Colonic mucosa (tissue), 4 donors: Measurements from ENCODE around the gene CDH15. TPM values are rescaled to one million over a fixed set of nuclear protein-coding genes. Genes with fewer than 3 reads are reported as not detected.

Source experiments
- DNase-seq: peaks from one replicate; pipeline ENCODE4 v3.0.0-alpha.2; 2020
- H3K27ac ChIP-seq: fragments of 200-600 bp; one replicate; pipeline ENCODE4 v1.8.0; 2021
- H3K27me3 ChIP-seq: fragments of 200-600 bp; one replicate; pipeline ENCODE4 v1.8.0; 2021
- H3K36me3 ChIP-seq: fragments of 200-600 bp; one replicate; pipeline ENCODE4 v1.8.0; 2021
- H3K4me1 ChIP-seq: fragments of 200-600 bp; one replicate; pipeline ENCODE4 v1.8.0; 2021; ENCODE audit warnings: mild to moderate bottlenecking
- H3K4me3 ChIP-seq: fragments of 200-600 bp; one replicate; pipeline ENCODE4 v1.8.0; 2021
- H3K9ac ChIP-seq, 2 donors: one replicate each; pipeline ENCODE4 v1.7.0; 2013; ENCODE audit warnings: control low read depth in 2 of 2, low read depth in 2 of 2, low read length in 2 of 2
- H3K9me3 ChIP-seq: fragments of 200-600 bp; one replicate; pipeline ENCODE4 v1.8.0; 2021
- intact Hi-C: fragments of 100-400 bp; cut with DNase I; formaldehyde crosslinking; loops from one replicate; pipeline ENCODE4 v1.14.1; 2022
- total RNA-seq, 2 donors: library from RNA; stranded (reverse); fragmentation: NEBNext Ultra II Directional in 1 of 2; extraction: Animal tissue kit (Norgen Biotek cat#: 25700) in 1 of 2; gene quantifications; one replicate each; pipeline ENCODE4 v1.2.1, GENCODE V29; 2021
- TF ChIP-seq, protein P1 (sequence below): fragments of 200-600 bp; IDR thresholded peaks from one replicate; pipeline ENCODE4 v1.8.0; 2022; ENCODE audit warnings: antibody characterized with exemption, mild to moderate bottlenecking
- donor health status: healthy.
- donor health status: DM: no; HTN: no; CAD: no.
- donor health status: DM: no; HTN: no; CAD: no.

The CDH15 gene
- total RNA-seq, 2 donors from 2014 or later: not detected

- H3K27ac ChIP-seq: no peak overlapping the region
- H3K4me3 ChIP-seq: no peak overlapping the region
- no peaks in the 10 kb centered on the region for H3K27me3 ChIP-seq
- TF ChIP-seq, protein P1, sequence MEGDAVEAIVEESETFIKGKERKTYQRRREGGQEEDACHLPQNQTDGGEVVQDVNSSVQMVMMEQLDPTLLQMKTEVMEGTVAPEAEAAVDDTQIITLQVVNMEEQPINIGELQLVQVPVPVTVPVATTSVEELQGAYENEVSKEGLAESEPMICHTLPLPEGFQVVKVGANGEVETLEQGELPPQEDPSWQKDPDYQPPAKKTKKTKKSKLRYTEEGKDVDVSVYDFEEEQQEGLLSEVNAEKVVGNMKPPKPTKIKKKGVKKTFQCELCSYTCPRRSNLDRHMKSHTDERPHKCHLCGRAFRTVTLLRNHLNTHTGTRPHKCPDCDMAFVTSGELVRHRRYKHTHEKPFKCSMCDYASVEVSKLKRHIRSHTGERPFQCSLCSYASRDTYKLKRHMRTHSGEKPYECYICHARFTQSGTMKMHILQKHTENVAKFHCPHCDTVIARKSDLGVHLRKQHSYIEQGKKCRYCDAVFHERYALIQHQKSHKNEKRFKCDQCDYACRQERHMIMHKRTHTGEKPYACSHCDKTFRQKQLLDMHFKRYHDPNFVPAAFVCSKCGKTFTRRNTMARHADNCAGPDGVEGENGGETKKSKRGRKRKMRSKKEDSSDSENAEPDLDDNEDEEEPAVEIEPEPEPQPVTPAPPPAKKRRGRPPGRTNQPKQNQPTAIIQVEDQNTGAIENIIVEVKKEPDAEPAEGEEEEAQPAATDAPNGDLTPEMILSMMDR: no peak
- H3K36me3 ChIP-seq: peaks cover 10% of the 10 kb centered on the region
- H3K4me1 ChIP-seq: no peaks in the 10 kb centered on the region
- H3K9me3 ChIP-seq: no peaks in the 10 kb centered on the region
- intact Hi-C loops: no loop called here
- DNase-seq: no peak
- H3K9ac ChIP-seq: no peak overlapping the region
Observed at GRCh38 chr16:89130448-89130847, 41.1 kb upstream of the CDH15 start.

DNA sequence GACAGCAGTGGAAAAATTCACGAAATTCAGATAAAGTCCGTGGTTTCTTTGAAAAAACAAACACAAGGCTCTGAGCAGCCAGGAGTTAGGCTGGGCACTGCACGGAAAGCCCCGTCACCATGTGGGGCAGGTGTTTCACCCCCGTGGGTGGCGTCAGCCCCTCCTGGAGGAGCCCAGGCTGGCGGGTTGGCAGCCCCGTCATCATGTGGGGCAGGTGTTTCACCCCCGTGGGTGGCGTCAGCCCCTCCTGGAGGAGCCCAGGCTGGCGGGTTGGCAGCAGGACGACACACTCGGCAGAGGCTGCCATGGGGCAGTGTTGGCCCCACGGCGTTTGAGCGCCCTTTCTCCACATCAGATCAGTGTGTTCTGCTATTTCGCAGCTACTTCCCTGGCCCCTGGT is 39.8 kb upstream of the CDH15 start:
- intact Hi-C loops: no loop called here
- H3K4me3 ChIP-seq: no peak overlapping the region
- peaks cover 10% of the 10 kb centered on the region for H3K36me3 ChIP-seq
- H3K9me3 ChIP-seq: no peaks in the 10 kb centered on the region
- H3K27ac ChIP-seq: no peak overlapping the region
- H3K27me3 ChIP-seq: no peaks in the 10 kb centered on the region
- TF ChIP-seq, protein P1: no peak
- H3K4me1 ChIP-seq: no peaks in the 10 kb centered on the region
- H3K9ac ChIP-seq: no peak overlapping the region
- DNase-seq: no peak

- no peaks in the 10 kb centered on the region for H3K27me3 ChIP-seq
- no peaks in the 10 kb centered on the region for H3K9me3 ChIP-seq
- H3K36me3 ChIP-seq: peaks cover 10% of the 10 kb centered on the region
- H3K4me3 ChIP-seq: no peak overlapping the region
- no peak for DNase-seq
- H3K4me1 ChIP-seq: no peaks in the 10 kb centered on the region
- no peak overlapping the region for H3K9ac ChIP-seq
- TF ChIP-seq, protein P1: no peak
- intact Hi-C loops: no loop called here
- H3K27ac ChIP-seq: no peak overlapping the region
Observed at GRCh38 chr16:89132194-89133005, 39.1 kb upstream of the CDH15 start.

DNA sequence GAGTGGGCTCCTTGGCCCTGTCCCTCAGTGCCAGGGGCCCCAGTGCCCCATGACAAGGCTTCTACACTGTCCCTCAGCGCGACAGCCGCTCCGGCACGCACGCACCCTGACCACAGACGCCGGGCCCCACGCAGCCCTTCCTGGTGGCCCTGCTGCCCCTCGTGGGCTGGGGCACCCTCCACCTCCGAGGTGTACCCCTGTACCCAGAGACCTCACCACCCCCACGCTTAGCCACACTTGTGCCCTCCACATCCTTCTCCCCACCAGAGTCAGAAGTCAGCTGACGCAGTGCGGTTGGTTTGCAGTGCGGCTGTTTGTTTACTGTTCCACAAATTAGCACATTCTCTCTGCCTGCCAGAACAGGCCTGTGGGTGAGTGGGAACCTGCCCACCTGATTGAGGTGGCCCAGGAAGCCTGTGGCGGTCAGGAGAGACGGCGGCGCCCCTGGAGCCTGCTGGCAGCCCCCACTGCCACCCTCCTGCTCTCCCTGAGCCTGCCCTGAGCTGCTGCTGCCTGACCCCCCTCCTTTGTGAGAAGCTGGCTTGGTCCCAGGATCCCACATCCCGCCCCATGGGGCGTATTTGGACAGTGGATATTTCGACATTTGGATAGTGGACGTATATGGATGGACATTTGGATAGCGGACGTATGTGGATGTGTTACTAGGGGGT is 38.0 kb upstream of the CDH15 start:
- no peak overlapping the region for H3K9ac ChIP-seq
- no peaks in the 10 kb centered on the region for H3K27me3 ChIP-seq
- no peaks in the 10 kb centered on the region for H3K9me3 ChIP-seq
- peaks cover 10% of the 10 kb centered on the region for H3K36me3 ChIP-seq
- H3K4me1 ChIP-seq: no peaks in the 10 kb centered on the region
- no peak overlapping the region for H3K4me3 ChIP-seq
- no peak for DNase-seq
- no peak overlapping the region for H3K27ac ChIP-seq
- intact Hi-C loops: no loop called here
- TF ChIP-seq, protein P1: no peak

- peaks cover 10% of the 10 kb centered on the region for H3K36me3 ChIP-seq
- H3K4me1 ChIP-seq: no peaks in the 10 kb centered on the region
- TF ChIP-seq, protein P1: no peak
- H3K4me3 ChIP-seq: no peak overlapping the region
- no peaks in the 10 kb centered on the region for H3K27me3 ChIP-seq
- intact Hi-C loops: no loop called here
- no peak overlapping the region for H3K9ac ChIP-seq
- no peak for DNase-seq
- H3K9me3 ChIP-seq: no peaks in the 10 kb centered on the region
- no peak overlapping the region for H3K27ac ChIP-seq
Observed at GRCh38 chr16:89134269-89134668, 37.3 kb upstream of the CDH15 start.
